SK-N-SH treated with all-trans-retinoic acid at 6 μM for 48 hours (cell line): Measurements from ENCODE around the gene CXCL17.

ENCODE experiments used
- ATAC-seq: fragments of 200-7000 bp; cut with Tn5 transposase; 3 replicates; pipeline ENCODE4 v1.9.1; 2020; ENCODE audit warnings: mild to moderate bottlenecking, moderate library complexity
- ARNTL ChIP-seq: fragments of 450-650 bp; formaldehyde crosslinking; IDR thresholded peaks from 2 replicates; pipeline ENCODE4 v1.5.0; 2020; ENCODE audit warnings: low read depth, mild to moderate bottlenecking, moderate library complexity, borderline replicate concordance
- CSDC2 ChIP-seq: fragments of 250-450 bp; sonication (Bioruptor Pico); IDR thresholded peaks from 2 replicates; pipeline ENCODE4 v1.5.0; 2020; ENCODE audit warnings: mild to moderate bottlenecking, moderate library complexity
- ESRRG ChIP-seq: fragments of 250-450 bp; sonication (Bioruptor Pico); IDR thresholded peaks from 2 replicates; pipeline ENCODE4 v1.6.1; 2021; ENCODE audit warnings: mild to moderate bottlenecking
- GLIS3 ChIP-seq: fragments of 250-450 bp; sonication (Bioruptor Pico); IDR thresholded peaks from 2 replicates; pipeline ENCODE4 v1.5.0; 2020; ENCODE audit warnings: mild to moderate bottlenecking, moderate library complexity
- ISL1 ChIP-seq: fragments of 250-450 bp; sonication (Bioruptor Pico); IDR thresholded peaks from 2 replicates; pipeline ENCODE4 v2.1.2; 2022; ENCODE audit warnings: mild to moderate bottlenecking, moderate library complexity
- PPARA ChIP-seq: fragments of 250-450 bp; sonication (Bioruptor Pico); IDR thresholded peaks from 2 replicates; pipeline ENCODE4 v1.5.0; 2020; ENCODE audit warnings: mild to moderate bottlenecking, borderline replicate concordance
- RARB ChIP-seq: fragments of 250-450 bp; sonication (Bioruptor Pico); IDR thresholded peaks from 2 replicates; pipeline ENCODE4 v1.8.0; 2021; ENCODE audit warnings: mild to moderate bottlenecking, moderate library complexity
- TCF4 ChIP-seq: fragments of 250-450 bp; sonication (Bioruptor Pico); IDR thresholded peaks from 2 replicates; pipeline ENCODE4 v1.8.0; 2021; ENCODE audit warnings: mild to moderate bottlenecking, moderate library complexity, borderline replicate concordance
- ZC3H10 ChIP-seq: fragments of 250-450 bp; sonication (Bioruptor Pico); IDR thresholded peaks from 2 replicates; pipeline ENCODE4 v1.5.1; 2021; ENCODE audit warnings: mild to moderate bottlenecking, moderate library complexity
- ZNF565 ChIP-seq: fragments of 450-650 bp; formaldehyde crosslinking; conservative IDR thresholded peaks from 2 replicates; pipeline ENCODE4 v1.5.0; 2020; ENCODE audit warnings: low read depth, mild to moderate bottlenecking, moderate library complexity
- ZNF70 ChIP-seq: fragments of 450-650 bp; formaldehyde crosslinking; IDR thresholded peaks from 2 replicates; pipeline ENCODE4 v1.5.0; 2020; ENCODE audit warnings: mild to moderate bottlenecking, moderate library complexity
- ZNF8 ChIP-seq: fragments of 450-650 bp; formaldehyde crosslinking; IDR thresholded peaks from 2 replicates; pipeline ENCODE4 v1.5.0; 2020; ENCODE audit warnings: mild to moderate bottlenecking, moderate library complexity
- TF ChIP-seq, protein P1 (sequence below): fragments of 250-450 bp; sonication (Bioruptor Pico); IDR thresholded peaks from 2 replicates; pipeline ENCODE4 v1.5.1; 2021; ENCODE audit warnings: mild to moderate bottlenecking, moderate library complexity
- TF ChIP-seq, protein P2 (sequence below): fragments of 250-450 bp; sonication (Bioruptor Pico); IDR thresholded peaks from 2 replicates; pipeline ENCODE4 v1.5.1; 2020; ENCODE audit warnings: low read depth, mild to moderate bottlenecking, moderate library complexity
- TF ChIP-seq, protein P3 (sequence below): fragments of 250-450 bp; sonication (Bioruptor Pico); IDR thresholded peaks from 2 replicates; pipeline ENCODE4 v1.5.0; 2020; ENCODE audit warnings: mild to moderate bottlenecking, moderate library complexity
- TF ChIP-seq, protein P4 (sequence below): fragments of 250-450 bp; sonication (Bioruptor Pico); IDR thresholded peaks from 2 replicates; pipeline ENCODE4 v1.8.0; 2020; ENCODE audit warnings: mild to moderate bottlenecking, moderate library complexity, borderline replicate concordance

CXCL17 gene

DNA sequence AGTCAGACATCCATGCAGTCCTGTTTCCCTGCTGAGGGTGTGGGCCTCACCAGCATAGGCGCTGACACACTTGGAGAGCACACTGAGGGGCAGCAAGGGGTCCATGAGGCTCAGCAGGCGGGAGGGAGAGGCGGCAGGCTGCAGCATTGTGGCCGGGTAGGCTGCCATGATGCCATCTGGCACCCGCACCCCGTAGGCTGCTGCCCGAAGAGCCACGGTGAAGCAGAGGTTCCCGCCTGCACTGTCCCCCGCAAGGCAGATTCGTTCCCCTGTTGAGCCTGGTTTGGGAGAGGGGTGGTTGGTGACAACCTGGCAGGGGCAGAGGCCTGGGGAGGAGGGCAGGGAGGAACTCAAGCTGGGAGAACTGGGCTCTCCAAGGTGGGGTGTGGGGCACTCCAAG lies 36.6 kb downstream of the CXCL17 start (continued):
- TF ChIP-seq, protein P1, sequence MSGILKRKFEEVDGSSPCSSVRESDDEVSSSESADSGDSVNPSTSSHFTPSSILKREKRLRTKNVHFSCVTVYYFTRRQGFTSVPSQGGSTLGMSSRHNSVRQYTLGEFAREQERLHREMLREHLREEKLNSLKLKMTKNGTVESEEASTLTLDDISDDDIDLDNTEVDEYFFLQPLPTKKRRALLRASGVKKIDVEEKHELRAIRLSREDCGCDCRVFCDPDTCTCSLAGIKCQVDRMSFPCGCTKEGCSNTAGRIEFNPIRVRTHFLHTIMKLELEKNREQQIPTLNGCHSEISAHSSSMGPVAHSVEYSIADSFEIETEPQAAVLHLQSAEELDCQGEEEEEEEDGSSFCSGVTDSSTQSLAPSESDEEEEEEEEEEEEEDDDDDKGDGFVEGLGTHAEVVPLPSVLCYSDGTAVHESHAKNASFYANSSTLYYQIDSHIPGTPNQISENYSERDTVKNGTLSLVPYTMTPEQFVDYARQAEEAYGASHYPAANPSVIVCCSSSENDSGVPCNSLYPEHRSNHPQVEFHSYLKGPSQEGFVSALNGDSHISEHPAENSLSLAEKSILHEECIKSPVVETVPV (CRISPR knock-in tag), result no peak
- TF ChIP-seq GLIS3 (CRISPR knock-in tag), result no peak
- no peak for TF ChIP-seq ARNTL
- no peak for TF ChIP-seq ZNF8 (CRISPR knock-in tag)
- no peak for TF ChIP-seq ISL1 (CRISPR knock-in tag)
- TF ChIP-seq RARB (CRISPR knock-in tag), result no peak

DNA sequence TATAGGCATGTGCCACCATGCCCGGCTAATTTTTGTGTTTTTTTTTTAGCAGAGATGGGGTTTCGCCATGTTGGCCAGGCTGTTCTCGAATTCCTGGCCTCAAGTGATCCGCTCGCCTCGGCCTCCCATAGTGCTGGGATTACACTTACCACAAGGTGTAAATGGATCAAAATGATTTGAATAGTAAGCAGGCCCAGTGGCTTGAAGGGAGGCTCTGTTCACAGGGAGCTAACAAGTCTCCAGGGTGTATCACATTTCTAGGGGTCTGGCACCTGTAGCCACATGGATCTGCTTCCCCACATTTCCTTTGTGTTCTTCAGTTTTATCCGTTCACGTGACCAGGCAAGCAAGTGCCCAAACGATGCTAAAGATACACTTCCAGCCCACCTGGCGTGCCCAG lies 39.2 kb downstream of the CXCL17 start:
- TF ChIP-seq ZNF70 (CRISPR knock-in tag) (no peak), ESRRG (CRISPR knock-in tag) (no peak), ZC3H10 (CRISPR knock-in tag) (no peak), GLIS3 (CRISPR knock-in tag) (no peak), CSDC2 (CRISPR knock-in tag) (no peak), ZNF565 (CRISPR knock-in tag) (no peak), ISL1 (CRISPR knock-in tag) (no peak)
- TF ChIP-seq, protein P2, sequence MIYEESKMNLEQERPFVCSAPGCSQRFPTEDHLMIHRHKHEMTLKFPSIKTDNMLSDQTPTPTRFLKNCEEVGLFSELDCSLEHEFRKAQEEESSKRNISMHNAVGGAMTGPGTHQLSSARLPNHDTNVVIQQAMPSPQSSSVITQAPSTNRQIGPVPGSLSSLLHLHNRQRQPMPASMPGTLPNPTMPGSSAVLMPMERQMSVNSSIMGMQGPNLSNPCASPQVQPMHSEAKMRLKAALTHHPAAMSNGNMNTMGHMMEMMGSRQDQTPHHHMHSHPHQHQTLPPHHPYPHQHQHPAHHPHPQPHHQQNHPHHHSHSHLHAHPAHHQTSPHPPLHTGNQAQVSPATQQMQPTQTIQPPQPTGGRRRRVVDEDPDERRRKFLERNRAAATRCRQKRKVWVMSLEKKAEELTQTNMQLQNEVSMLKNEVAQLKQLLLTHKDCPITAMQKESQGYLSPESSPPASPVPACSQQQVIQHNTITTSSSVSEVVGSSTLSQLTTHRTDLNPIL (CRISPR knock-in tag), result no peak
- TF ChIP-seq, protein P3, sequence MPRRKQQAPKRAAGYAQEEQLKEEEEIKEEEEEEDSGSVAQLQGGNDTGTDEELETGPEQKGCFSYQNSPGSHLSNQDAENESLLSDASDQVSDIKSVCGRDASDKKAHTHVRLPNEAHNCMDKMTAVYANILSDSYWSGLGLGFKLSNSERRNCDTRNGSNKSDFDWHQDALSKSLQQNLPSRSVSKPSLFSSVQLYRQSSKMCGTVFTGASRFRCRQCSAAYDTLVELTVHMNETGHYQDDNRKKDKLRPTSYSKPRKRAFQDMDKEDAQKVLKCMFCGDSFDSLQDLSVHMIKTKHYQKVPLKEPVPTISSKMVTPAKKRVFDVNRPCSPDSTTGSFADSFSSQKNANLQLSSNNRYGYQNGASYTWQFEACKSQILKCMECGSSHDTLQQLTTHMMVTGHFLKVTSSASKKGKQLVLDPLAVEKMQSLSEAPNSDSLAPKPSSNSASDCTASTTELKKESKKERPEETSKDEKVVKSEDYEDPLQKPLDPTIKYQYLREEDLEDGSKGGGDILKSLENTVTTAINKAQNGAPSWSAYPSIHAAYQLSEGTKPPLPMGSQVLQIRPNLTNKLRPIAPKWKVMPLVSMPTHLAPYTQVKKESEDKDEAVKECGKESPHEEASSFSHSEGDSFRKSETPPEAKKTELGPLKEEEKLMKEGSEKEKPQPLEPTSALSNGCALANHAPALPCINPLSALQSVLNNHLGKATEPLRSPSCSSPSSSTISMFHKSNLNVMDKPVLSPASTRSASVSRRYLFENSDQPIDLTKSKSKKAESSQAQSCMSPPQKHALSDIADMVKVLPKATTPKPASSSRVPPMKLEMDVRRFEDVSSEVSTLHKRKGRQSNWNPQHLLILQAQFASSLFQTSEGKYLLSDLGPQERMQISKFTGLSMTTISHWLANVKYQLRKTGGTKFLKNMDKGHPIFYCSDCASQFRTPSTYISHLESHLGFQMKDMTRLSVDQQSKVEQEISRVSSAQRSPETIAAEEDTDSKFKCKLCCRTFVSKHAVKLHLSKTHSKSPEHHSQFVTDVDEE (CRISPR knock-in tag), result no peak
- ATAC-seq, result no peak

DNA sequence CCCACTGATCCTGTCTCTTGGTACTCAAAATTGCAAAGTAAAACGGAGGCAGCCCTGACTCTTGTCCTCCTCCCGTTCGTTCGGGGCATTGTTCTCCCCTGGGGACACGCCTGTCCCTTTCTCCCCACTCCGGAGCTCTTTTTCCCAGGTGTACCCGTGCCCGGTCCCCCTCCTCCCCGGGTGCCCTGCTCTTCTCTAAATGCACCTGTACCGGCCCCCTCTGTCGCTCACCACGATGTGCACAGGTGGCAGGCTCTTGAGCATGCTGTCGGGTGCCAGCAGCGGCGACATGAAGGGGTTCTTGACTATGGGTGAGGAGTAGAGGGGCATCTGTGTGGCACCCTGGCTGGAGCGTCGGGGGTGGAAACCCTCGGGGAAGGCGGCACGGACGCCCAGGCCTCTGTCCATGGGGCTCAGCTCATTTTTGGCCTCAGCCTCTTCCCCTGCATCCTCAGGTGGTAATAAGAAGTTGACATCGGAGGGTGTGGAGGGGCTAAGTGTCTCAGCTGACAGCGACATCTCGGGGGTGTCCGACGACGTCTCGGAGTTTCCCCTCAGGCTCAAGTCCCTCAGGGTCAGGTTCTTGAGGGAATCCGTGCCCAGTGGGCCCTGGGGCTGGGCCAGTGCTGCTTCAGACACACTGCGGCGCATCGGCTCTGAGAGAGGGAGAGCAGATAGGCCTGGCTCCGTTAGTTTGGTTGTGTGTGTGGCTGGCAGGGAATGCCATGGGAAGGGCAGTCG lies 40.2 kb downstream of the CXCL17 start:
- no peak for ATAC-seq
- TF ChIP-seq TCF4 (no peak), ZNF8 (CRISPR knock-in tag) (no peak), ZNF565 (CRISPR knock-in tag) (no peak), PPARA (CRISPR knock-in tag) (no peak)
- TF ChIP-seq, protein P3 (CRISPR knock-in tag), result no peak
- TF ChIP-seq, protein P4, sequence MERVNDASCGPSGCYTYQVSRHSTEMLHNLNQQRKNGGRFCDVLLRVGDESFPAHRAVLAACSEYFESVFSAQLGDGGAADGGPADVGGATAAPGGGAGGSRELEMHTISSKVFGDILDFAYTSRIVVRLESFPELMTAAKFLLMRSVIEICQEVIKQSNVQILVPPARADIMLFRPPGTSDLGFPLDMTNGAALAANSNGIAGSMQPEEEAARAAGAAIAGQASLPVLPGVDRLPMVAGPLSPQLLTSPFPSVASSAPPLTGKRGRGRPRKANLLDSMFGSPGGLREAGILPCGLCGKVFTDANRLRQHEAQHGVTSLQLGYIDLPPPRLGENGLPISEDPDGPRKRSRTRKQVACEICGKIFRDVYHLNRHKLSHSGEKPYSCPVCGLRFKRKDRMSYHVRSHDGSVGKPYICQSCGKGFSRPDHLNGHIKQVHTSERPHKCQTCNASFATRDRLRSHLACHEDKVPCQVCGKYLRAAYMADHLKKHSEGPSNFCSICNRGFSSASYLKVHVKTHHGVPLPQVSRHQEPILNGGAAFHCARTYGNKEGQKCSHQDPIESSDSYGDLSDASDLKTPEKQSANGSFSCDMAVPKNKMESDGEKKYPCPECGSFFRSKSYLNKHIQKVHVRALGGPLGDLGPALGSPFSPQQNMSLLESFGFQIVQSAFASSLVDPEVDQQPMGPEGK (CRISPR knock-in tag), result no peak
- TF ChIP-seq, protein P2 (CRISPR knock-in tag), result no peak
